ENCODE measurements around the gene GPATCH3.
A peak's percentile ranks its signal among the peaks of the same experiment; 100 is the strongest.

GRCh38 chr1:26921540-26922430 lies 21.5 kb upstream of the GPATCH3 start, which contains the start of gene NUDC:
- TF ChIP-seq TEAD4 (IDR thresholded peaks at IDR 0.05; ENCODE audit: borderline replicate concordance, insufficient read depth) (no peak), CTCF (IDR thresholded peaks at IDR 0.05) (no peak), EZH2phosphoT487 (IDR thresholded peaks at IDR 0.05; ENCODE audit: borderline replicate concordance, low read depth) (no peak), EP300 (IDR thresholded peaks at IDR 0.05; ENCODE audit: borderline replicate concordance in 1 of 2, low read depth in 1 of 2, low read length in 1 of 2) (no peak), RAD21 (IDR thresholded peaks at IDR 0.05; ENCODE audit: low read length) (no peak), FOSL2 (IDR thresholded peaks at IDR 0.05; ENCODE audit: borderline replicate concordance, low read depth) (no peak), GABPA (IDR thresholded peaks at IDR 0.05; ENCODE audit: low read depth) (peak; percentile 94), MXI1 (IDR thresholded peaks at IDR 0.05; ENCODE audit: low read depth, low read length) (peak; percentile 54; the same call in 1 of the 2 replicates), POLR2AphosphoS5 (IDR thresholded peaks at IDR 0.05; ENCODE audit: low read depth, low read length) (peak; percentile 81), REST (IDR thresholded peaks at IDR 0.05; ENCODE audit: low read depth, low read length) (no peak)

Measured in SK-N-SH (cell line).